Chondrocyte (in vitro differentiated cells): ENCODE data around the gene LAMP2. TPM values are rescaled to one million over a fixed set of nuclear protein-coding genes. Genes with fewer than 3 reads are reported as not detected.
"Not testable (repeated sequence)": the region's sequence is repeated elsewhere in the genome, so short reads cannot be mapped to it uniquely, and the experiment has no call there.

Experiments used
- DNase-seq: peaks from one replicate; pipeline ENCODE4 v3.0.0; 2021; ENCODE audit warnings: mixed read lengths, low spot score
- H3K27ac Mint-ChIP-seq: one replicate; pipeline ENCODE4 v1.8.0; 2021; ENCODE audit warnings: mild to moderate bottlenecking, moderate library complexity, mixed read lengths; ENCODE audit not compliant: unreplicated experiment
- H3K27me3 Mint-ChIP-seq: 2 replicates; pipeline ENCODE4 v1.8.0; 2021; ENCODE audit warnings: low read depth, mixed read lengths
- H3K36me3 Mint-ChIP-seq: 2 replicates; pipeline ENCODE4 v1.8.0; 2021; ENCODE audit warnings: low read depth, mixed read lengths
- H3K4me1 Mint-ChIP-seq: 2 replicates; pipeline ENCODE4 v1.8.0; 2021; ENCODE audit warnings: low read depth, mild to moderate bottlenecking, mixed read lengths
- H3K4me3 Mint-ChIP-seq: one replicate; pipeline ENCODE4 v1.8.0; 2021; ENCODE audit warnings: mild to moderate bottlenecking, moderate library complexity, mixed read lengths; ENCODE audit not compliant: unreplicated experiment
- H3K9me3 Mint-ChIP-seq: 2 replicates; pipeline ENCODE4 v1.8.0; 2021; ENCODE audit warnings: low read depth, mixed read lengths
- total RNA-seq: library from RNA; stranded (reverse); gene quantifications from 3 replicates; pipeline ENCODE4 v1.2.1, GENCODE V29; 2021
- TF ChIP-seq, protein P1 (sequence below): fragments of 200-600 bp; sonication (generic); IDR thresholded peaks from 2 replicates; pipeline ENCODE4 v1.5.0; 2021; ENCODE audit warnings: antibody characterized with exemption, mild to moderate bottlenecking, moderate library complexity

The LAMP2 gene
- total RNA-seq, 1 donor from 2014 or later: 157 TPM

DNA sequence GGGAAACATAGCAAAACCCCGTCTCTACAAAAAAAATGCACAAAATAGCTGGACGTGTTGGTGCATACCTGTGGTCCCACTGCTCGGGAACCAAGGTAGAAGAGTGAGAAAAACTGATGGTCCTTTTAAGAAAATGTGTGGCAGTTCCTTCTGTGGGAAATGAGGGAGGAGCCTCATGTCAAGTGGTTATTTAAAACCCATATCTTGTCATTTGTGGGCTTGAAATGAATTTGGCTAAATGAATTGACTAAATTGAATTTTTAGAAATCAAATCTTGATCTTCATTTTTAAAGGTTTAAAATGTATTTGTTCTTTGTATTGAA, 16.2 kb upstream of the LAMP2 start:
- peaks cover 7% of the 10 kb centered on the region for H3K9me3 Mint-ChIP-seq
- no peaks in the 10 kb centered on the region for H3K27me3 Mint-ChIP-seq
- peak overlapping the region; percentile 92 for H3K27ac Mint-ChIP-seq
- peaks cover 5% of the 10 kb centered on the region for H3K4me1 Mint-ChIP-seq
- TF ChIP-seq, protein P1, sequence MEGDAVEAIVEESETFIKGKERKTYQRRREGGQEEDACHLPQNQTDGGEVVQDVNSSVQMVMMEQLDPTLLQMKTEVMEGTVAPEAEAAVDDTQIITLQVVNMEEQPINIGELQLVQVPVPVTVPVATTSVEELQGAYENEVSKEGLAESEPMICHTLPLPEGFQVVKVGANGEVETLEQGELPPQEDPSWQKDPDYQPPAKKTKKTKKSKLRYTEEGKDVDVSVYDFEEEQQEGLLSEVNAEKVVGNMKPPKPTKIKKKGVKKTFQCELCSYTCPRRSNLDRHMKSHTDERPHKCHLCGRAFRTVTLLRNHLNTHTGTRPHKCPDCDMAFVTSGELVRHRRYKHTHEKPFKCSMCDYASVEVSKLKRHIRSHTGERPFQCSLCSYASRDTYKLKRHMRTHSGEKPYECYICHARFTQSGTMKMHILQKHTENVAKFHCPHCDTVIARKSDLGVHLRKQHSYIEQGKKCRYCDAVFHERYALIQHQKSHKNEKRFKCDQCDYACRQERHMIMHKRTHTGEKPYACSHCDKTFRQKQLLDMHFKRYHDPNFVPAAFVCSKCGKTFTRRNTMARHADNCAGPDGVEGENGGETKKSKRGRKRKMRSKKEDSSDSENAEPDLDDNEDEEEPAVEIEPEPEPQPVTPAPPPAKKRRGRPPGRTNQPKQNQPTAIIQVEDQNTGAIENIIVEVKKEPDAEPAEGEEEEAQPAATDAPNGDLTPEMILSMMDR: no peak
- H3K36me3 Mint-ChIP-seq: no peaks in the 10 kb centered on the region
- no peak for DNase-seq
- H3K4me3 Mint-ChIP-seq: peak overlapping the region; percentile 71

DNA sequence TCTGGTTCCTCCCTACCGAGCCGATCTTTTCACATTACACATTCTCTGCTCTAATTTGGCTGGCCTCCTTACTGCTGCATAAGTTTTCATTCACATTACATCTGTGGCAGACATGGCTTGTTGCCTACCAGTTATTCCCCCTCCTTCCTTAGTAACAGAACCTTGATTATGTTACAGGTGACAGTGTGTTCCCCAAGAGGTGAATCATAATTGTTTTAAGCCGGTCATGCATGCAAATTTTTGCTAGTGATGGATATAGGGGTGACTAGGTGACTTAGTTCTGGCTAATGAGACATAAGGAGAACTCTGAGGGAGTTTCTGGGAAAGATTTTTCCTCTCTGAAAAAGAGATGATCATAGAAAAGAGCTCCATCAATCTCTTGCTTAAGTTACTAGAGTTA, 8.4 kb upstream of the LAMP2 start:
- Mint-ChIP-seq H3K4me1 (no peaks in the 10 kb centered on the region), H3K4me3 (no peak overlapping the region), H3K9me3 (no peaks in the 10 kb centered on the region), H3K27me3 (no peaks in the 10 kb centered on the region), H3K27ac (no peak overlapping the region), H3K36me3 (no peaks in the 10 kb centered on the region)
- TF ChIP-seq, protein P1: no peak
- DNase-seq: no peak

DNA sequence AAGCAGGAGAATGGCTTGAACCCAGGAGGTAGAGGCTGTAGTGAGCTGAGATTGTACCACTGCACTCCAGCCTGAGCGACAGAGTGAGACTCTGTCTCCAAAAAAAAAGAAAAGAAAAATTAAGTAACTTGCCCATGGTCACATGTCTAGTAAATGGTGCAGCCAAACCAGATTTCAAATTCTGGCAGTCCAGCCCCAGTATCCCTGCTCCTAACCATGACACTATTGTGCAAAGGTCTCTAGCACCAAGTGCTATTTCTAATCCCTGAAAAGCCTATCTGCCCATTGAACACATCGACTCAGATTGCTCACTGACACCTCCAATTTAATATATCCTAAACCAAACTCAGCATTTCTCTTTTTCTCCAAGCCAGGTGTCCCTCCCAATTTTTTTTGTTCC, 7.6 kb upstream of the LAMP2 start:
- Mint-ChIP-seq H3K27ac (no peak overlapping the region), H3K27me3 (no peaks in the 10 kb centered on the region), H3K4me1 (no peaks in the 10 kb centered on the region), H3K4me3 (no peak overlapping the region), H3K36me3 (no peaks in the 10 kb centered on the region), H3K9me3 (no peaks in the 10 kb centered on the region)
- no peak for DNase-seq
- TF ChIP-seq, protein P1: no peak

DNA sequence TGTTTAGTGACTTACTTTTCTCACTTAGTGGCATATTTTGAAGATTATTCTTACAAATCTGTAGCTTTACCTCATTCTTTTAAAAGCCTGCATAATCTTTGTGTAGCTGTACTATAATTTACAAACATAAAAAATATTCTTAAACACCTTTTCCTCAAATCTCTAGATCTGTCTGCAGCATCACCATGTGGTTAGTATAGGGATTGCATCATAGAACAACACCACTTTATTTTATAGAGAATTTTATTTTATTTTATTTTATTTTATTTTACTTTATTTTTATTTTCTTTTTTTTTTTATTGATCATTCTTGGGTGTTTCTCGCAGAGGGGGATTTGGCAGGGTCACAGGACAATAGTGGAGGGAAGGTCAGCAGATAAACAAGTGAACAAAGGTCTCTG, 6.4 kb upstream of the LAMP2 start:
- not testable (repeated sequence) for H3K36me3 Mint-ChIP-seq, H3K27me3 Mint-ChIP-seq, H3K4me1 Mint-ChIP-seq, DNase-seq, H3K9me3 Mint-ChIP-seq, H3K4me3 Mint-ChIP-seq, H3K27ac Mint-ChIP-seq
- TF ChIP-seq, protein P1: peak; percentile 81

DNA sequence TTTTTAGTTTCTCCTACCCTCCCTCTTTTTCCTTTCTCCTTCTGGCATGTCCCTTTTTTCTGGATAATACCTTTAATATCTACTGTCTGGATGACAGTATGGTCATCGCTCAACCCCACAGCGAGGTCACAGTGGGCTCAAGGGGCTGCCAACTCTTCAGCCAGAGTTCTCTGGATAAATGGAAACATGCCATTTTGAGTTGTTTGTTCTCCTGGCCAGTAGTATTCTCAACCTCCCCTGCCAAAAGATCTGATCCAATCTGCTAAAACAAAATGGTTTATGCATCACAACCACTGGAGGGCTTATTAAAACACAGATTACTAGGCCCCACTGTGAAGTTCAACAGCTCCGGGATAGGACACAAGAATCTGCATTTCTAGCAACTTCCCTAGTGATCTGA, 5.0 kb upstream of the LAMP2 start:
- no peaks in the 10 kb centered on the region for H3K9me3 Mint-ChIP-seq
- no peak overlapping the region for H3K4me3 Mint-ChIP-seq
- DNase-seq: no peak
- H3K36me3 Mint-ChIP-seq: no peaks in the 10 kb centered on the region
- H3K27me3 Mint-ChIP-seq: no peaks in the 10 kb centered on the region
- H3K4me1 Mint-ChIP-seq: no peaks in the 10 kb centered on the region
- no peak overlapping the region for H3K27ac Mint-ChIP-seq
- TF ChIP-seq, protein P1: no peak

DNA sequence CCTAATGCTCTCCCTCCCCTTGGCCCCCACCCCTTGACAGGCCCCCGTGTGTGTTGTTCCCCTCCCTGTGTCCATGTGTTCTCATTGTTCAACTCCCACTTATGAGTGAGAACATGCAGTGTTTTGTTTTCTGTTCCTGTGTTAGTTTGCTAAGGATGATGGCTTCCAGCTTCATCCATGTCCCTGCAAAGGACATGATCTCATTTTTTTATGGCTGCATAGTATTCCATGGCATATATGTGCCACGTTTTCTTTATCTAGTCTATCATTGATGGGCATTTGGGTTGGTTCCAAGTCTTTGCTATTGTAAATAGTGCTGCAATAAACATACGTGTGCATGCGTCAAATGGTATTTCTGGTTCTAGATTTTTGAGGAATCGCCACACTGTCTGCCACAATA, 561 bp upstream of the LAMP2 start:
- H3K27ac Mint-ChIP-seq, DNase-seq, H3K36me3 Mint-ChIP-seq, H3K27me3 Mint-ChIP-seq, H3K9me3 Mint-ChIP-seq: not testable (repeated sequence)
- H3K4me3 Mint-ChIP-seq: peak overlapping the region; percentile 95
- H3K4me1 Mint-ChIP-seq: peaks cover 18% of the 10 kb centered on the region
